ENCODE results near the gene IRF2.
A peak's percentile ranks its signal among the peaks of the same experiment; 100 is the strongest.
"Not testable (repeated sequence)": the region's sequence is repeated elsewhere in the genome, so short reads cannot be mapped to it uniquely, and the experiment has no call there.

The IRF2 gene

DNA sequence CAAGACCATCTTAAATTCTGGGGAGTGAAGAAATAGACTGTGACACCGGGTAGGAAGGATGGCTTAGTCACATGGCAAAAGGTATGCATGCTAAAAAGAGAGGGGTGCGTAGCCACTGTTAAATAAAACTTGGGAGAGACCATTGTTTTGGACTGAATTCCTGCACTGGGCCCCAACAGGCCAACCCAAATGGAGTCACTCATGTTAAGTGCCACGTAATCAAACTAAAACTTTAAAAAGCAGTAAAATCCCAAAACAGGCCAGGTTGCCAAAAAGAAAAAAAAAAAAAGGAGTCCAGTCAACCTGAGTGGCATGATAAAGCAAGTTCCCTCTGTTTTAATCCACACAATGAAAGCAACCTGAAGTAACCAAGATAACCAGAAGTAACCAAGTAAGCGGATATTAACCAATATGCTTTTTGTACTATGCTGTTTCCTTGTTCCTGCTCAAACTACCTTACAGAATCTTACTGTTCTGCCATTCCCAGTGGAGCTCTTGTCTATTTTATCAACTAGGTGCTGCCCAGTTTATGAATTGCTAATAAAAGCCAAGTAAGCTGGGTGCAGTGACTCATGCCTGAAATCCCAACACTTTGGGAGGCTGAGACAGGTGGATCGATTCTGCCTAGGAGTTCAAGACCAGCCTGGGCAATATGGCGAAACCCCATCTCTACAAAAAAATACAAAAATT lies 132.0 kb downstream of the IRF2 start:
- TF ChIP-seq, protein P1, sequence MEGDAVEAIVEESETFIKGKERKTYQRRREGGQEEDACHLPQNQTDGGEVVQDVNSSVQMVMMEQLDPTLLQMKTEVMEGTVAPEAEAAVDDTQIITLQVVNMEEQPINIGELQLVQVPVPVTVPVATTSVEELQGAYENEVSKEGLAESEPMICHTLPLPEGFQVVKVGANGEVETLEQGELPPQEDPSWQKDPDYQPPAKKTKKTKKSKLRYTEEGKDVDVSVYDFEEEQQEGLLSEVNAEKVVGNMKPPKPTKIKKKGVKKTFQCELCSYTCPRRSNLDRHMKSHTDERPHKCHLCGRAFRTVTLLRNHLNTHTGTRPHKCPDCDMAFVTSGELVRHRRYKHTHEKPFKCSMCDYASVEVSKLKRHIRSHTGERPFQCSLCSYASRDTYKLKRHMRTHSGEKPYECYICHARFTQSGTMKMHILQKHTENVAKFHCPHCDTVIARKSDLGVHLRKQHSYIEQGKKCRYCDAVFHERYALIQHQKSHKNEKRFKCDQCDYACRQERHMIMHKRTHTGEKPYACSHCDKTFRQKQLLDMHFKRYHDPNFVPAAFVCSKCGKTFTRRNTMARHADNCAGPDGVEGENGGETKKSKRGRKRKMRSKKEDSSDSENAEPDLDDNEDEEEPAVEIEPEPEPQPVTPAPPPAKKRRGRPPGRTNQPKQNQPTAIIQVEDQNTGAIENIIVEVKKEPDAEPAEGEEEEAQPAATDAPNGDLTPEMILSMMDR (IDR thresholded peaks at IDR 0.05; ENCODE audit: low read depth, low read length) = no peak
- H3K4me3 ChIP-seq (replicated peaks in 1 of 2; ENCODE audit: low read depth in 2 of 2, low read length in 2 of 2) = no peak overlapping the region
- no peak for DNase-seq (ENCODE audit: low read depth in 2 of 2)

- peak; percentile 38 to 82 for DNase-seq (ENCODE audit: low read depth in 2 of 2)
- H3K4me3 ChIP-seq (replicated peaks in 1 of 2; ENCODE audit: low read depth in 2 of 2, low read length in 2 of 2) = not testable (repeated sequence)
These were observed 134.8 kb downstream of the IRF2 start for GRCh38 chr4:184339398-184340193.

DNA sequence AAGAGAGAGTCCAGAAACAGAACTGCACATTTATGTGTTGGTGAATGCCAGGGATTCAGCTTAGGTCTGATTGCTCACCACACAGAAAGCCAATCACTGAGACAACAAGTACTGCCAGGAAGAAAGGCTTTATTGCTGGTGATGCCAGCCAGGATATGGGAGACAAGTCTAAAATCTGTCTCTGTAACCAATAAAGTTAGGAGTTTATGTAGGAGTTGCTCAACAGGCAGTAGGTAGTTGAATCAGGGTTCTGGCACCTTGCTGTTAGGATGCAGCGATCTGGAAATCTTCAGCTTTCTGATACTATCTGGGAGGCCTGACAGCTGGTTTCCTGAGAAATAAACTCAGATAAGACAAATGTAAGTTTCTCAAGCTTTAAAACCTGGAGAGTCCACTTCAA lies 136.4 kb downstream of the IRF2 start:
- DNase-seq (ENCODE audit: low read depth in 2 of 2) = no peak
- TF ChIP-seq, protein P1 (IDR thresholded peaks at IDR 0.05; ENCODE audit: low read depth, low read length) = no peak
- H3K4me3 ChIP-seq (replicated peaks in 1 of 2; ENCODE audit: low read depth in 2 of 2, low read length in 2 of 2) = no peak overlapping the region
